LNCAP (cell line): Measurements from ENCODE around the gene SUV39H1.
A peak's percentile ranks its signal among the peaks of the same experiment; 100 is the strongest.

Experiments used
- CTCF ChIP-seq: fragments of 450-650 bp; IDR thresholded peaks from 2 replicates; pipeline ENCODE4 v1.5.1; 2017; ENCODE audit warnings: mild to moderate bottlenecking

The SUV39H1 gene

GRCh38 chrX:48696301-48696908 lies at the start of gene SUV39H1:
Gene SUV39H1 (plus strand): TSS chrX:48696734. CDS start chrX:48696785, 51 bp downstream.
- no peak for TF ChIP-seq CTCF

GRCh38 chrX:48648336-48648751 lies 48.2 kb upstream of the SUV39H1 start:
- TF ChIP-seq CTCF: 0 out of 2 replicates have a peak, but pooled peaks have one; percentile 16

GRCh38 chrX:48649102-48649501 lies 47.4 kb upstream of the SUV39H1 start:
- TF ChIP-seq CTCF: no peak

GRCh38 chrX:48663241-48663640 lies 33.3 kb upstream of the SUV39H1 start:
- no peak for TF ChIP-seq CTCF

GRCh38 chrX:48664156-48664555 lies 32.4 kb upstream of the SUV39H1 start:
- TF ChIP-seq CTCF: no peak

GRCh38 chrX:48665991-48666390 lies 30.5 kb upstream of the SUV39H1 start:
- TF ChIP-seq CTCF: no peak

GRCh38 chrX:48666649-48667048 lies 29.9 kb upstream of the SUV39H1 start:
- no peak for TF ChIP-seq CTCF

- TF ChIP-seq CTCF: no peak
These were observed 29.0 kb upstream of the SUV39H1 start for GRCh38 chrX:48667509-48667908.
